Non-pigmented ciliary epithelial cell (primary cell): Measurements from ENCODE around the gene CLCA1.
"Not testable (repeated sequence)": the region's sequence is repeated elsewhere in the genome, so short reads cannot be mapped to it uniquely, and the experiment has no call there.

ENCODE experiments used
- DNase-seq: peaks from one replicate; pipeline ENCODE4 v3.0.0-alpha.2; 2010; ENCODE audit warnings: low read depth

CLCA1 gene

GRCh38 chr1:86466109-86466844 lies 2.5 kb upstream of the CLCA1 start:
- no peak for DNase-seq

GRCh38 chr1:86466986-86467385 lies 1.7 kb upstream of the CLCA1 start:
- no peak for DNase-seq

- DNase-seq, result no peak
These were observed 2.1 kb downstream of the CLCA1 start for GRCh38 chr1:86470859-86471258.

- DNase-seq, result no peak
These were observed 2.6 kb downstream of the CLCA1 start for GRCh38 chr1:86471291-86471690.

GRCh38 chr1:86472152-86472551 lies 3.4 kb downstream of the CLCA1 start:
- DNase-seq, result no peak

- DNase-seq, result no peak
These were observed 4.0 kb downstream of the CLCA1 start for GRCh38 chr1:86472767-86473166.

- no peak for DNase-seq
These were observed 8.5 kb downstream of the CLCA1 start for GRCh38 chr1:86477256-86477655.

- no peak for DNase-seq
These were observed 9.0 kb downstream of the CLCA1 start for GRCh38 chr1:86477682-86478081.

GRCh38 chr1:86478416-86479156 lies 9.9 kb downstream of the CLCA1 start:
- DNase-seq, result no peak

- no peak for DNase-seq
These were observed 13.2 kb downstream of the CLCA1 start for GRCh38 chr1:86481966-86482365.

- peak; percentile 23 for DNase-seq
These were observed 18.5 kb downstream of the CLCA1 start for GRCh38 chr1:86487131-86487810.

- DNase-seq, result no peak
These were observed 19.0 kb downstream of the CLCA1 start for GRCh38 chr1:86487811-86488141.

- no peak for DNase-seq
These were observed 20.6 kb downstream of the CLCA1 start for GRCh38 chr1:86489242-86489878.

- DNase-seq, result no peak
These were observed 22.6 kb downstream of the CLCA1 start for GRCh38 chr1:86491171-86491950.

GRCh38 chr1:86498281-86498680 lies 29.6 kb downstream of the CLCA1 start:
- no peak for DNase-seq

- DNase-seq, result no peak
These were observed 31.4 kb downstream of the CLCA1 start for GRCh38 chr1:86499987-86500593.

- DNase-seq, result no peak
These were observed 32.0 kb downstream of the CLCA1 start for GRCh38 chr1:86500714-86501113.

- DNase-seq, result not testable (repeated sequence)
These were observed 33.5 kb downstream of the CLCA1 start for GRCh38 chr1:86502125-86502646.

- no peak for DNase-seq
These were observed 34.1 kb downstream of the CLCA1 start for GRCh38 chr1:86502721-86503405.

GRCh38 chr1:86503406-86504136 lies 34.8 kb downstream of the CLCA1 start:
- no peak for DNase-seq
